VCaP (cell line): Measurements from ENCODE around the gene PCDHGC4.
A peak's percentile ranks its signal among the peaks of the same experiment; 100 is the strongest.

Experiments used
- H3K27ac ChIP-seq: fragments of 450-650 bp; 2 replicates; pipeline ENCODE4 v1.5.1; 2017
- CTCF ChIP-seq: fragments of 450-650 bp; conservative IDR thresholded peaks from 2 replicates; pipeline ENCODE4 v1.5.1; 2017; ENCODE audit warnings: mild to moderate bottlenecking, moderate library complexity

Gene PCDHGC4

GRCh38 chr5:141519605-141520565, 35.1 kb downstream of the PCDHGC4 start:
- no peak overlapping the region for H3K27ac ChIP-seq
- no peak for TF ChIP-seq CTCF

GRCh38 chr5:141521244-141521781, 36.5 kb downstream of the PCDHGC4 start:
- no peak for TF ChIP-seq CTCF
- no peak overlapping the region for H3K27ac ChIP-seq

GRCh38 chr5:141522301-141522700, 37.5 kb downstream of the PCDHGC4 start:
- no peak for TF ChIP-seq CTCF
- H3K27ac ChIP-seq, result no peak overlapping the region

DNA sequence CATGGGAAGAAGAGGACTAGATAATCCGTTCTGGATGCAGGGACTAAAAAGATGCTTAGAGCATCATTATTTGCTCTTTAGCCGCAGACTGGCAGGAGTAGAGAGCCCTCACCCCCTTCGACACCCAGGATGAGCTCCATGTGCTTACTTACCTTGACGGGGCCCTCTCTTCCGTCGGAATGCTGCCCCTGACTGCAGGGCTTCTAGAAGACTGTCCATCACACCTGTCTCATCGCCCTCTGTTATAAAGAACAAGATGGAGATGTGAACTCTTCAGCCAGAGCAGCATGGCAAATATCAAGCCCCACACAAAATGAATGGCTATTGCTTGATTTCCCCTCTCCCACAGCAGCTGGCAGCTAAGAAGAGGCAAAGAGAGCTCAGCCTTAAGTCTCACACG, 39.2 kb downstream of the PCDHGC4 start:
- no peak for TF ChIP-seq CTCF
- no peak overlapping the region for H3K27ac ChIP-seq

DNA sequence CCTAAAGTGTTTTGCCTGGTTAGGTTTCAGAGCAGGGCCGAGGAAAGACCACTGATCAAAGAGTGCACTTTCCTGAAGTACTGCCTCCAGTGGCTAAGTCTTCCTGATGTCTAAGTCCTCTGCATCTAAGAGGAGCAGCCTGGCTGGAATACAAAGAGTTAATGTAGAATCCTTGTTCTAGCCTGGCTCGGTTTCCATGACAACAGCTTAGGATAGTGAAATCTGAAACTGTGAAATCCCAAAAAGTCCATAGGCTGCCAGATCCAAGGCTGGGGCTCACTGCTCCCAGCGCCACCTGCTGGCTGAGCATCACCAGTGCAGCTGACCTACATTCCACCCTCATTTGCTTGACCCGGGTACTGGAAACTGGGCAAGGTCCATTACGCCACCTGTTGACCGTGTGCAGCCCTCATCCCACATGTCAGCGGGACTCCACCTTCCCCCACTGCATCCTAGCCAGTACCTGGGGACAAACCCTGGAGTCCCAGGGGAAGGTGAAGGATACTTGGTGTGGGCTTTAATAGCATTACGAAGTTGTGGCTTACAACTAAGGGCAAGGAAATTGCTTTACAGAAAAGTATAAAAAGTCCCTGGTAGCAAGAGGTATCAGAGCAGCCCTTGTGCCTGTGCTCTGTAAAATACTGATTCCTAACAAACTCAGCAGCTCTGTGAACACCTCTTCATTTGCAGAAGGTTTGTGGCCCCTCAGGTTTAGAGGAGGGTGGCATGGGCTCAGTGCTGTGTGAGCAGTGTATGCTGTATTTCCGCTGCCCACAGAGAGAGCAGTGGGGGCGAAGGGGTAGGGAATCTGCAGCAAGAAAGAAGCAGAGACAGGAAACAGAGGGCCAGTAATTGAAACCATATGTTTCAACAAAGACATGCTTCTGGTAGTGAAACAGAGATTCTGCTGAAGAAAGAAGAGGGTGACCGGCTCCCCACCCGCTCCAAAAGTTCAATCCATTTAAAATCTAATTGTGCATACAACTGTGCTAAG, 40.1 kb downstream of the PCDHGC4 start:
- no peak overlapping the region for H3K27ac ChIP-seq

GRCh38 chr5:141525653-141526052, 40.8 kb downstream of the PCDHGC4 start:
- no peak for TF ChIP-seq CTCF
- no peak overlapping the region for H3K27ac ChIP-seq

More for the DNA sequence above, 40.1 kb downstream of the PCDHGC4 start:
- peak; percentile 99 for TF ChIP-seq CTCF
